ENCODE measurements around the gene KAZN.

DNA sequence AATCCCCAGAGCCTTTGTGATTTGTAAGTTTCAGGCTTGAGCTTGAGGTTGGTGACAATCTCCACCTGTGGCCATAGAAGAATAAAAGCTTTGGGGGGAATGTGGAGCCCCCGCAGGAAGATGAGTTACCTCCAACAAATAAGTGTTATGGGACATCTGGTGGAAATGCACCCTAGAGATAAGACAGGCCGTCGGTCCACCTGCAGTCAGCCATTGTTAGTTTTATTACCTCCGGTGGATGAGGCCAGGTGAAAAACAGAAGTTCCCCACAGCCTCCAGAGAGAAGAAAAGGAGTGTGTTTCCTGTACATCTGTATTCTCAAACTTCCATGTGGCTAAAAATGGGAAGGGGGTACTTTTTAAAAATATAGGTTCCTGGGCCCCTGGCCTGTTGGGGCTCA is 137.4 kb downstream of the KAZN start:
- TF ChIP-seq, protein P1, sequence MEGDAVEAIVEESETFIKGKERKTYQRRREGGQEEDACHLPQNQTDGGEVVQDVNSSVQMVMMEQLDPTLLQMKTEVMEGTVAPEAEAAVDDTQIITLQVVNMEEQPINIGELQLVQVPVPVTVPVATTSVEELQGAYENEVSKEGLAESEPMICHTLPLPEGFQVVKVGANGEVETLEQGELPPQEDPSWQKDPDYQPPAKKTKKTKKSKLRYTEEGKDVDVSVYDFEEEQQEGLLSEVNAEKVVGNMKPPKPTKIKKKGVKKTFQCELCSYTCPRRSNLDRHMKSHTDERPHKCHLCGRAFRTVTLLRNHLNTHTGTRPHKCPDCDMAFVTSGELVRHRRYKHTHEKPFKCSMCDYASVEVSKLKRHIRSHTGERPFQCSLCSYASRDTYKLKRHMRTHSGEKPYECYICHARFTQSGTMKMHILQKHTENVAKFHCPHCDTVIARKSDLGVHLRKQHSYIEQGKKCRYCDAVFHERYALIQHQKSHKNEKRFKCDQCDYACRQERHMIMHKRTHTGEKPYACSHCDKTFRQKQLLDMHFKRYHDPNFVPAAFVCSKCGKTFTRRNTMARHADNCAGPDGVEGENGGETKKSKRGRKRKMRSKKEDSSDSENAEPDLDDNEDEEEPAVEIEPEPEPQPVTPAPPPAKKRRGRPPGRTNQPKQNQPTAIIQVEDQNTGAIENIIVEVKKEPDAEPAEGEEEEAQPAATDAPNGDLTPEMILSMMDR (IDR thresholded peaks at IDR 0.05): no peak
- no peak for TF ChIP-seq POLR2A (IDR thresholded peaks at IDR 0.05)

Data from body of pancreas (tissue), 4 donors.